PC-9 (cell line): ENCODE measurements around the gene FTO. TPM values are rescaled to one million over a fixed set of nuclear protein-coding genes. Genes with fewer than 3 reads are reported as not detected.

Source experiments
- BruUV-seq: library from RNA; stranded (reverse); fragments of 400-500 nt; replicated peaks from 2 replicates; lab custom pipeline; 2021; lab: Mats Ljungman, UMichigan
- CTCF ChIA-PET: fragments of 300-600 bp; sonication (Branson Sonifier 250); formaldehyde crosslinking; loops from one replicate; lab custom pipeline; 2022; ENCODE audit warnings: antibody characterized with exemption; lab: Charles Lee
- POLR2A ChIA-PET: fragments of 300-600 bp; sonication (Branson Sonifier 250); formaldehyde crosslinking; loops from one replicate; lab custom pipeline; 2022; ENCODE audit warnings: antibody characterized with exemption; ENCODE audit not compliant: unreplicated experiment; lab: Charles Lee
- DNase-seq, 2 experiments: peaks; one replicate each; pipeline versions ENCODE4 v3.0.0 to v3.0.0-alpha.2; 2015 to 2022; ENCODE audit warnings: mixed read lengths in 1 of 2
- H2AFZ ChIP-seq: fragments of 200-600 bp; sonication (generic); 2 replicates; pipeline ENCODE4 v1.8.1; 2017; ENCODE audit warnings: antibody characterized with exemption
- H3F3A ChIP-seq: fragments of 200-600 bp; sonication (generic); 2 replicates; pipeline ENCODE4 v1.8.1; 2017; ENCODE audit warnings: antibody characterized with exemption, mild to moderate bottlenecking, low read depth; ENCODE audit not compliant: insufficient read depth
- H3K27ac ChIP-seq: fragments of 200-600 bp; sonication (generic); 2 replicates; pipeline ENCODE4 v1.6.1; 2016; ENCODE audit warnings: mixed run types
- H3K27me3 ChIP-seq: fragments of 200-600 bp; sonication (generic); 2 replicates; pipeline ENCODE4 v1.6.1; 2016; ENCODE audit warnings: low read depth, mixed run types; ENCODE audit not compliant: insufficient read depth
- H3K36me3 ChIP-seq: fragments of 200-600 bp; sonication (generic); 2 replicates; pipeline ENCODE4 v1.6.1; 2016; ENCODE audit warnings: low read depth, mixed run types
- H3K4me1 ChIP-seq: fragments of 200-600 bp; sonication (generic); replicated peaks from 2 replicates; pipeline ENCODE4 v1.6.1; 2016; ENCODE audit warnings: mixed run types; ENCODE audit not compliant: insufficient read depth
- H3K4me2 ChIP-seq: fragments of 200-600 bp; sonication (generic); 2 replicates; pipeline ENCODE4 v1.6.1; 2017; ENCODE audit warnings: mixed run types
- H3K4me3 ChIP-seq: fragments of 200-600 bp; sonication (generic); 2 replicates; pipeline ENCODE4 v1.6.1; 2016; ENCODE audit warnings: mixed run types
- H3K79me2 ChIP-seq: fragments of 200-600 bp; sonication (generic); 2 replicates; pipeline ENCODE4 v1.6.1; 2017; ENCODE audit warnings: low read depth, mixed run types
- H3K9me2 ChIP-seq: fragments of 200-600 bp; sonication (generic); 2 replicates; pipeline ENCODE4 v1.8.1; 2017; ENCODE audit warnings: mild to moderate bottlenecking; ENCODE audit not compliant: insufficient read depth
- H3K9me3 ChIP-seq: fragments of 200-600 bp; sonication (generic); 2 replicates; pipeline ENCODE4 v1.8.1; 2016; ENCODE audit warnings: low read depth; ENCODE audit not compliant: insufficient read depth
- H4K20me1 ChIP-seq: fragments of 200-600 bp; sonication (generic); 2 replicates; pipeline ENCODE4 v1.8.1; 2017; ENCODE audit not compliant: insufficient read depth
- EZH2 ChIP-seq: fragments of 200-600 bp; sonication (generic); IDR thresholded peaks from 2 replicates; pipeline ENCODE4 v1.8.0; 2017; ENCODE audit warnings: antibody characterized with exemption, low read depth
- intact Hi-C: fragments of 100-400 bp; cut with micrococcal nuclease; formaldehyde crosslinking; loops from one replicate; pipeline ENCODE4 v1.10.0; 2022; ENCODE audit not compliant: unreplicated experiment
- total RNA-seq: library from RNA; stranded (reverse); gene quantifications from 2 replicates; pipeline ENCODE4 v1.2.3, GENCODE V29; 2021
- TF ChIP-seq, protein P1 (sequence below): fragments of 200-600 bp; sonication (generic); conservative IDR thresholded peaks from 2 replicates; pipeline ENCODE4 v1.6.1; 2017; ENCODE audit warnings: mixed run types, antibody characterized with exemption, mild to moderate bottlenecking, moderate library complexity

The FTO gene
- total RNA-seq, 1 experiment from 2014 or later = 58.1 TPM

DNA sequence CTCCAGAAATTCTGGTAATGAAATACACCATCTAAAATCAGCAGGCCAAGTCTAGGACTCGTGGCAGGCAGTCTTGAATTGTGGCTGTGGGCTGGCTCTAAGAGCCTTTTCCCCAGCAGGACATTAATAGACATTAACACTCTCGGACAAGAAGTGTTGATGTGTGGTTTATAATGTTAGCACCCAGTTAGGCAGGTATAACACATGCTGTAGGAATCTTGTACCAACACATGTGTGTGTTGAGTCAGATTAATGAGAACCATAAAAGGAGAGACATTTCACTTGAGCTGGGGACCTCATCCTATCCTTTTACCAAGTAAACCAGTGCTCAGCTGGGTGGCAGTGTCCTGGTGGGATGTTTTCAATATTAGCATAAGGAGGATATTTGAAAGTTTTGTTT lies 264.5 kb downstream of the FTO start:
- no peak for DNase-seq
- POLR2A ChIA-PET = no interaction called here
- BruUV-seq = no TSS peak

DNA sequence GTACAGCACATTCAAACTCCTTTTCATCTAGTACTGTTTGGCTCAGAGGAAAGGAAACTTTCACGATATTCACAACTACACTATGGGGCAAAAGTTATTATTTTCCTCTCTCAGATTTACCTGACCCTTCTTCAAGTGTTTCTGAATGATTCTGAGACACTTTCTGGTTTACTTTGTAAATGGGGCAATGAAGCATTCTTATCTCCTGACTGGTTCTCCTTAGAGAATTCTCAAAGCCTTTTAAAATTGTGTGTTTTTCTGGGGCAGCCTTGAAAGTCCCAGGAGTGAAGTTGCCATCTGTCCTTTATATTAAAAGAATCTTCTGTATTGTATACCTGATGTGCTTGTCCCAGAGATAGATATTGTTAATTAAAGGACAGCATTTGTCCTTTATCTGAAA lies 264.9 kb downstream of the FTO start:
- Histone ChIP-seq H4K20me1 (no peaks in the 10 kb centered on the region), H3K27me3 (no peaks in the 10 kb centered on the region), H3K4me1 (no peaks in the 10 kb centered on the region), H3K4me2 (no peak overlapping the region), H3F3A (no peaks in the 10 kb centered on the region), H3K27ac (no peak overlapping the region), H3K9me2 (no peaks in the 10 kb centered on the region), H3K4me3 (no peak overlapping the region), H3K79me2 (no peaks in the 10 kb centered on the region), H3K36me3 (no peaks in the 10 kb centered on the region), H2AFZ (no peak overlapping the region), H3K9me3 (no peaks in the 10 kb centered on the region)
- POLR2A ChIA-PET = no interaction called here
- intact Hi-C loops = no loop called here
- BruUV-seq = no TSS peak
- DNase-seq = no peak
- CTCF ChIA-PET = no interaction called here
- no peak for TF ChIP-seq EZH2
- TF ChIP-seq, protein P1, sequence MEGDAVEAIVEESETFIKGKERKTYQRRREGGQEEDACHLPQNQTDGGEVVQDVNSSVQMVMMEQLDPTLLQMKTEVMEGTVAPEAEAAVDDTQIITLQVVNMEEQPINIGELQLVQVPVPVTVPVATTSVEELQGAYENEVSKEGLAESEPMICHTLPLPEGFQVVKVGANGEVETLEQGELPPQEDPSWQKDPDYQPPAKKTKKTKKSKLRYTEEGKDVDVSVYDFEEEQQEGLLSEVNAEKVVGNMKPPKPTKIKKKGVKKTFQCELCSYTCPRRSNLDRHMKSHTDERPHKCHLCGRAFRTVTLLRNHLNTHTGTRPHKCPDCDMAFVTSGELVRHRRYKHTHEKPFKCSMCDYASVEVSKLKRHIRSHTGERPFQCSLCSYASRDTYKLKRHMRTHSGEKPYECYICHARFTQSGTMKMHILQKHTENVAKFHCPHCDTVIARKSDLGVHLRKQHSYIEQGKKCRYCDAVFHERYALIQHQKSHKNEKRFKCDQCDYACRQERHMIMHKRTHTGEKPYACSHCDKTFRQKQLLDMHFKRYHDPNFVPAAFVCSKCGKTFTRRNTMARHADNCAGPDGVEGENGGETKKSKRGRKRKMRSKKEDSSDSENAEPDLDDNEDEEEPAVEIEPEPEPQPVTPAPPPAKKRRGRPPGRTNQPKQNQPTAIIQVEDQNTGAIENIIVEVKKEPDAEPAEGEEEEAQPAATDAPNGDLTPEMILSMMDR = no peak

More for the DNA sequence above, 264.5 kb downstream of the FTO start:
- Histone ChIP-seq H3K36me3 (no peaks in the 10 kb centered on the region), H4K20me1 (no peaks in the 10 kb centered on the region), H3K4me3 (no peak overlapping the region), H3K4me2 (no peak overlapping the region), H3K79me2 (no peaks in the 10 kb centered on the region), H2AFZ (no peak overlapping the region), H3K9me3 (no peaks in the 10 kb centered on the region), H3K27ac (no peak overlapping the region), H3F3A (no peaks in the 10 kb centered on the region), H3K27me3 (no peaks in the 10 kb centered on the region), H3K4me1 (no peaks in the 10 kb centered on the region), H3K9me2 (no peaks in the 10 kb centered on the region)
- CTCF ChIA-PET = no interaction called here
- TF ChIP-seq, protein P1 = no peak
- TF ChIP-seq EZH2 = no peak
- intact Hi-C loops = no loop called here

- POLR2A ChIA-PET = no interaction called here
- Histone ChIP-seq H3K9me3 (no peaks in the 10 kb centered on the region), H3K27me3 (no peaks in the 10 kb centered on the region), H3K27ac (no peak overlapping the region), H3K4me2 (no peak overlapping the region), H3K4me1 (peaks cover 5% of the 10 kb centered on the region; the same call in 1 of the 2 replicates), H4K20me1 (no peaks in the 10 kb centered on the region), H3K36me3 (no peaks in the 10 kb centered on the region), H3K79me2 (no peaks in the 10 kb centered on the region), H3K4me3 (no peak overlapping the region), H3K9me2 (no peaks in the 10 kb centered on the region), H3F3A (no peaks in the 10 kb centered on the region), H2AFZ (no peak overlapping the region)
- intact Hi-C loops = no loop called here
- no peak for DNase-seq
- CTCF ChIA-PET = no interaction called here
- BruUV-seq = no TSS peak
- TF ChIP-seq, protein P1 = no peak
- TF ChIP-seq EZH2 = no peak
These were observed 267.7 kb downstream of the FTO start for GRCh38 chr16:53971616-53972015.
